Measurements from ENCODE around the gene POLR1B. TPM values are rescaled to one million over a fixed set of nuclear protein-coding genes. Genes with fewer than 3 reads are reported as not detected.
"Not testable (repeated sequence)": the region's sequence is repeated elsewhere in the genome, so short reads cannot be mapped to it uniquely, and the experiment has no call there.

The POLR1B gene, protein sequence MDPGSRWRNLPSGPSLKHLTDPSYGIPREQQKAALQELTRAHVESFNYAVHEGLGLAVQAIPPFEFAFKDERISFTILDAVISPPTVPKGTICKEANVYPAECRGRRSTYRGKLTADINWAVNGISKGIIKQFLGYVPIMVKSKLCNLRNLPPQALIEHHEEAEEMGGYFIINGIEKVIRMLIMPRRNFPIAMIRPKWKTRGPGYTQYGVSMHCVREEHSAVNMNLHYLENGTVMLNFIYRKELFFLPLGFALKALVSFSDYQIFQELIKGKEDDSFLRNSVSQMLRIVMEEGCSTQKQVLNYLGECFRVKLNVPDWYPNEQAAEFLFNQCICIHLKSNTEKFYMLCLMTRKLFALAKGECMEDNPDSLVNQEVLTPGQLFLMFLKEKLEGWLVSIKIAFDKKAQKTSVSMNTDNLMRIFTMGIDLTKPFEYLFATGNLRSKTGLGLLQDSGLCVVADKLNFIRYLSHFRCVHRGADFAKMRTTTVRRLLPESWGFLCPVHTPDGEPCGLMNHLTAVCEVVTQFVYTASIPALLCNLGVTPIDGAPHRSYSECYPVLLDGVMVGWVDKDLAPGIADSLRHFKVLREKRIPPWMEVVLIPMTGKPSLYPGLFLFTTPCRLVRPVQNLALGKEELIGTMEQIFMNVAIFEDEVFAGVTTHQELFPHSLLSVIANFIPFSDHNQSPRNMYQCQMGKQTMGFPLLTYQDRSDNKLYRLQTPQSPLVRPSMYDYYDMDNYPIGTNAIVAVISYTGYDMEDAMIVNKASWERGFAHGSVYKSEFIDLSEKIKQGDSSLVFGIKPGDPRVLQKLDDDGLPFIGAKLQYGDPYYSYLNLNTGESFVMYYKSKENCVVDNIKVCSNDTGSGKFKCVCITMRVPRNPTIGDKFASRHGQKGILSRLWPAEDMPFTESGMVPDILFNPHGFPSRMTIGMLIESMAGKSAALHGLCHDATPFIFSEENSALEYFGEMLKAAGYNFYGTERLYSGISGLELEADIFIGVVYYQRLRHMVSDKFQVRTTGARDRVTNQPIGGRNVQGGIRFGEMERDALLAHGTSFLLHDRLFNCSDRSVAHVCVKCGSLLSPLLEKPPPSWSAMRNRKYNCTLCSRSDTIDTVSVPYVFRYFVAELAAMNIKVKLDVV
- 10 to 100 TPM; 13.5 to 39.0 (median 14.6) TPM for total RNA-seq

DNA sequence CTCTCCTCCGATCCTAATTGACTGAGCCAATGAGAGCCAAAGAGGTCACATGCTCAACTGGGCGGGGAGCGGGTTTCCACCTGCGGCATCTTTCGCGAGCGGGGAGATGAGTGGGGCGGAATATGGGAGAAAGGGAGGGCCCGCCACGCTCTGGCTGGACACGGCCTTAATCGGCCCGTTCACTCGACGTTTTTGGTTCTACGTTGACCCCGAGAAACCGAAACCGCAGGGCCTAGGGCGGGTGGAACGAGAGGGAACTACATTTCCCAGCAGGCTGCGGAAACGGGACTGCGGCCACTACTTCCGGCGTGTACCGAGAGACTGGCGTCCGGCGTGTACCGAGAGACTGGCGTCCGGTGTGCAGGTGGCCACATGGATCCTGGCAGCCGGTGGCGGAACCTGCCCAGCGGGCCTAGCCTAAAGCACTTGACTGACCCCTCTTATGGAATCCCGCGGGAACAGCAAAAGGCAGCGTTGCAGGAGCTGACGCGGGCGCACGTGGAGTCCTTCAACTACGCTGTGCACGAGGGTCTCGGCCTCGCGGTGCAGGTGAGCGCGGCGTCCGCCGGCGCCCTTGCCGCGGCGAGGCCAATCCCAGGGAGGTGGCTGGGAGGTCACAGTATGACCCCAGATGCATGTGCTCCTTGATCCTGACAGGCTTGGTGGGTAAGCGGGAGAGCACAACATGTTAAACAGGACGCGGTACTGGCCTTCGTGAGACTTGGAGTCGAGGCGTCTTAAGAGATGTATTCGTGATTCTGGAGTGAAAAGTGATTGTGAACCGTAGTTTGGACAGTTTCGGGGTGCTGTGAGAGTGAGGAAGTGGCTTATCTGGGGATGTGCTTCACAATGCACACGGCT is at the start of gene POLR1B:
Gene POLR1B, plus strand, starts transcription at position 343 of the 861 bp plus-strand sequence. Its CDS starts 30 bp downstream, at position 373.
- TF ChIP-seq, protein P1, sequence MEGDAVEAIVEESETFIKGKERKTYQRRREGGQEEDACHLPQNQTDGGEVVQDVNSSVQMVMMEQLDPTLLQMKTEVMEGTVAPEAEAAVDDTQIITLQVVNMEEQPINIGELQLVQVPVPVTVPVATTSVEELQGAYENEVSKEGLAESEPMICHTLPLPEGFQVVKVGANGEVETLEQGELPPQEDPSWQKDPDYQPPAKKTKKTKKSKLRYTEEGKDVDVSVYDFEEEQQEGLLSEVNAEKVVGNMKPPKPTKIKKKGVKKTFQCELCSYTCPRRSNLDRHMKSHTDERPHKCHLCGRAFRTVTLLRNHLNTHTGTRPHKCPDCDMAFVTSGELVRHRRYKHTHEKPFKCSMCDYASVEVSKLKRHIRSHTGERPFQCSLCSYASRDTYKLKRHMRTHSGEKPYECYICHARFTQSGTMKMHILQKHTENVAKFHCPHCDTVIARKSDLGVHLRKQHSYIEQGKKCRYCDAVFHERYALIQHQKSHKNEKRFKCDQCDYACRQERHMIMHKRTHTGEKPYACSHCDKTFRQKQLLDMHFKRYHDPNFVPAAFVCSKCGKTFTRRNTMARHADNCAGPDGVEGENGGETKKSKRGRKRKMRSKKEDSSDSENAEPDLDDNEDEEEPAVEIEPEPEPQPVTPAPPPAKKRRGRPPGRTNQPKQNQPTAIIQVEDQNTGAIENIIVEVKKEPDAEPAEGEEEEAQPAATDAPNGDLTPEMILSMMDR (IDR thresholded peaks at IDR 0.05), result no peak
- DNase-seq (ENCODE audit: low spot score) (peak; percentile 50), ATAC-seq (ENCODE audit: low FRiP score) (peak; percentile 92)

DNA sequence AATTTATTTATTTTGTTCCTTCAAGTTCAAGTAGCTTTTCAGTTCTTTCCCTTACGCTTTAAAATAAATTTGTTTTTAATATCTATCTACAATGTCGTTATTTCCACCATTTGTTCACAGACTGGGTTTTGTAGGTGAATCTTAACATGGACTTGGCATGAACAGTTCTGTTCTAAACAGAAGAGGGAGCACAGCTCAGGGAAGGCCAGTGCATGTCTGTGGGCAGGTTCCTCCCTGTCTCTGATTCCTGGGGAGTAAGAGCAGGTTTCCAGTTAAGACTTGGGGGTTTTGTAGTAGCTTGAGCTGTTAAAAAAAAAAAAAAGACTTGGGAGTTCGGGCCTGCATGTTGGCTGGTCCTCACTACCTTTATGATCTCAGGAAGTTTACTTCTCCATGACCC is 49.2 kb upstream of the POLR1B start:
- no peak for DNase-seq (ENCODE audit: low spot score)
- TF ChIP-seq, protein P1 (IDR thresholded peaks at IDR 0.05), result no peak
- no peak for ATAC-seq (ENCODE audit: low FRiP score)

DNA sequence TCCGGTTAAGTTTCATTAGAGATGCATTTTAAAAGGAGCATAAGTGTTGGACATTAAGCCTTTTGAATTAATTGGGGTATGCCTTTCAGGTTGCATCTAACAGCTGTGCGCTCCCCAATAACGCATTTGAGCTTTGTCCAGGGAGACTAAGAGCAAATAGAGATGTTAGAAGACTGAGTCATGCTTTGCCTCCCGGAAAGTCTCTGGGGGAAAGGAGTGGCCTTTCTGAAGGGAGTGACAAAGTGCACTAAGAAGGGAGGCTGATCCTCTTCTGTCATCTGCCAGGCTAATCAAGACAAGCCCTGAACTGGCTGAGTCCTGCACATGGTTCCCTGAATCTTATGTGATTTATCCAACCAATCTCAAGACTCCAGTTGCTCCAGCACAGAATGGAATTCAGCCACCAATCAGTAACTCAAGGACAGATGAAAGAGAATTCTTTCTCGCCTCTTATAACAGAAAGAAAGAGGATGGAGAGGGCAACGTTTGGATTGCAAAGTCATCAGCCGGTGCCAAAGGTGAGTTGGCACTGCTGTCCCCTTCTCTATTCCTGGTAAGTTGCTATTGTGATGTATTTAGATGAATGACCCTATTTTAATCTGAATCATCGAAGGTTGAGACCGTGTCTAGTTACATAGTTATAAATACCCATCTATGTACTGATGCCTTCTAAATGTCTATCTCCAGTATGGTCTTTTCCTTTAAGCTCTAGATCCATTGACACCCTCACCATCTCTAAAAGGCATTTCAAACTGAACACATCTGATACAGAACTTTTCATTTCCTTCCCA is 48.2 kb upstream of the POLR1B start:
- ATAC-seq (ENCODE audit: low FRiP score) (no peak), DNase-seq (ENCODE audit: low spot score) (no peak)
- TF ChIP-seq, protein P1 (IDR thresholded peaks at IDR 0.05), result no peak

DNA sequence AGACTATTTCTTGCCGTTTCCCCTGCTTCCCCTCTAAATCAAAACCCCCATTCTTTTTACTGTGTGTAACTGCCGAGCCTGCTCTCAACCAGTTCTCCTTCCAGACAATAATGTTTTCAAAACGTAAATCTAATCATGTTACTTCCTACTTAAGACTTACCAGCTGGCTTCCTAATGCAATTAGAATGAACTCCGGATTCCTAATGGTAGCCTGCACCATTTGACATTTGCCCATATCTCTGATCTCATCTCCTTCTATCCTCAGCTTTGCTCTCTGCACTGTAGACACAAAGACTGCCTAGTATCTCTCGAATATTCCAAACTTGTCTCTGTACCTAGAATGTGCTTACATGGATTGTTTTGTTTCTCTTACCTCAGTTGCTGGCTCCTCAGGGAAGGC is 47.4 kb upstream of the POLR1B start:
- DNase-seq (ENCODE audit: low spot score) (no peak), ATAC-seq (ENCODE audit: low FRiP score) (no peak)
- TF ChIP-seq, protein P1 (IDR thresholded peaks at IDR 0.05), result no peak

DNA sequence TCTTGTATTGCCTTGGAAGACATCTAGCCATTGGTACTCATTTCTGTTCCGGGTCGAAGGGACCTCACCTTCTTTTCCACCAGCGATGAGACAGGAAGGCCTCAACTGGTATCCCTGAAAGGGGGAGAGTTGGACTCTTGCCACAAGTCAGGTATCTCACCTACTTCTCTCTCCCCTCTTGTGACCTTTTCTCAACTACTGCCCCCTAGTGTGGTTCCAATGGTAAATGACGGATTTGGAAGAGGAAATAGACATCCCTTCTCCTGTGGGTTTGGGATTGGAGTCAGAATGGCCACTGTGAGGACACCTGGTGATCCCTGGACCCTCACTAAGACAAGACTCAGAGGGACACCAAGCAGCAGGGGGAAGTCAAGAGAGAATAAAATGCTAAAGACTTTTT is 46.4 kb upstream of the POLR1B start:
- not testable (repeated sequence) for DNase-seq (ENCODE audit: low spot score); ATAC-seq (ENCODE audit: low FRiP score)

DNA sequence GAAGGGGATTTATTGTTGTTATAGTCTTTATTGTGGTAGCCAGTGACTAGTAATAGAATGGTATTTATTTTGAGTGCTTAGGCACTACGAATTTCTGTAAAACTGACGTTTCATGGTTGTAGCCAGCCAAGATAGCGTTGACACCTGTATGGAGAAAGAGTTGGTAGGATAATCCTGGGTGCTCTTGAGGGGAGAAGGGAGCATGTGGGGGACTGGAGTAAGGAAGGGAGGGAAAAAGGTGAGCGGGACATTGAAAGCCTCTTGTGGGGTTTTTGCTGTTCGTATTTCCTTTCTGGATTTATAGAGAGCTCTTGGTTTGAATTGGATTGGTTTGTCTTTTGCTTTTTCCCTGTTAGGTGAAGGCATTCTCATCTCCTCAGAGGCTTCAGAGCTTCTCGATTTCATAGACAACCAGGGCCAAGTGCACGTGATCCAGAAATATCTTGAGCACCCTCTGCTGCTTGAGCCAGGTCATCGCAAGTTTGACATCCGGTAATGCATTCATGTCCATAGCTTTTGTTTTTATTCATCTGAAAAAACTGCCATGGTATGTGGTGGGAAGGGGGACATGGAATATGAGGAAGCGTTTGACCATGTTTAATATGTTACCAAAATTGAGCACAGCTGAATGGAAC is 41.3 kb upstream of the POLR1B start:
- peak; percentile 54 for ATAC-seq (ENCODE audit: low FRiP score)
- not testable (repeated sequence) for DNase-seq (ENCODE audit: low spot score)

DNA sequence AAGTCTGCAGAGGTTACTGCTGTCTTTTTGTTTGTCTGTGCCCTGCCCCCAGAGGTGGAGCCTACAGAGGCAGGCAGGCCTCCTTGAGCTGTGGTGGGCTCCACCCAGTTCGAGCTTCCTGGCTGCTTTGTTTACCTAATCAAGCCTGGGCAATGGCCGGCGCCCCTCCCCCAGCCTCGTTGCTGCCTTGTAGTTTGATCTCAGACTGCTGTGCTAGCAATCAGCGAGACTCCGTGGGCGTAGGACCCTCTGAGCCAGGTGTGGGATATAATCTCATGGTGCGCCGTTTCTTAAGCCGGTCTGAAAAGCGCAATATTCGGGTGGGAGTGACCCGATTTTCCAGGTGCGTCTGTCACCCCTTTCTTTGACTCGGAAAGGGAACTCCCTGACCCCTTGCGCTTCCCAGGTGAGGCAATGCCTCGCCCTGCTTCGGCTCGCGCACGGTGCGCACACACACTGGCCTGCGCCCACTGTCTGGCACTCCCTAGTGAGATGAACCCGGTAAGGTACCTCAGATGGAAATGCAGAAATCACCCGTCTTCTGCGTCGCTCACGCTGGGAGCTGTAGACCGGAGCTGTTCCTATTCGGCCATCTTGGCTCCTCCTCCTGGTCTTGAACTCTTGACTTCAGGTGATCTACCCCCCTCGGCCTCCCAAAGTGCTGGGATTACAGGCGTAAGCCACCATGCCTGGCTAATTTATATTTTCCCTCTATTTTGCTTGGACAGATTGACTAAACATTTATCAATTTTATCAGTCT is 32.8 kb upstream of the POLR1B start:
- not testable (repeated sequence) for ATAC-seq (ENCODE audit: low FRiP score); DNase-seq (ENCODE audit: low spot score)

All from omental fat pad (tissue), 4 donors.